A549 (cell line): ENCODE measurements around the gene MOB3A. TPM values are rescaled to one million over a fixed set of nuclear protein-coding genes. Genes with fewer than 3 reads are reported as not detected.

Experiments used
- ATAC-seq, 2 experiments: fragments of 200-7000 bp in 1 of 2; fragments of >200 bp in 1 of 2; cut with Nextera tagmentation in 1 of 2; cut with Tn5 transposase in 1 of 2; 3 replicates each; pipeline versions ENCODE4 v1.8.0 to v1.9.1; 2018 to 2020; ENCODE audit warnings: mild to moderate bottlenecking in 1 of 2, moderate library complexity in 1 of 2
- CTCF ChIA-PET: fragments of 300-600 bp; sonication (Branson Sonifier 250); formaldehyde crosslinking; extraction: SDS; loops from one replicate; lab custom pipeline; 2021; ENCODE audit warnings: antibody characterized with exemption, inconsistent platforms; lab: Yijun Ruan, JAX
- POLR2A ChIA-PET: fragments of 350-600 bp; formaldehyde crosslinking; extraction: SDS; loops from one replicate; lab custom pipeline; 2021; ENCODE audit warnings: antibody characterized with exemption, inconsistent platforms; lab: Yijun Ruan, JAX
- DNase-seq, 2 experiments: peaks; one replicate each; pipeline versions ENCODE4 v3.0.0 to v3.0.0-alpha.2; 2011 to 2016; ENCODE audit warnings: low read depth in 1 of 2, low spot score in 1 of 2
- FAIRE-seq: peaks from 2 replicates; lab custom pipeline; 2011; peaks lifted over from hg19 to GRCh38; lab: Jason Lieb, UNC
- H3K27ac ChIP-seq, 2 experiments: fragments of >200 bp; sonication (Bioruptor Twin); formaldehyde crosslinking; 3 replicates each; pipeline ENCODE4 v1.5.1; 2016 to 2017
- H3K4me1 ChIP-seq: fragments of >200 bp; sonication (Bioruptor Twin); formaldehyde crosslinking; 3 replicates; pipeline ENCODE4 v1.6.1; 2016
- H3K4me2 ChIP-seq: fragments of >200 bp; sonication (Bioruptor Twin); formaldehyde crosslinking; 3 replicates; pipeline ENCODE4 v1.6.1; 2016
- H3K4me3 ChIP-seq: fragments of >200 bp; sonication (Bioruptor Twin); formaldehyde crosslinking; 3 replicates; pipeline ENCODE4 v1.5.1; 2016
- H3K9me3 ChIP-seq: fragments of >200 bp; sonication (Bioruptor Twin); formaldehyde crosslinking; 3 replicates; pipeline ENCODE4 v1.6.1; 2016
- BHLHE40 ChIP-seq: IDR thresholded peaks from 2 replicates; pipeline ENCODE4 v1.6.1; 2012; ENCODE audit warnings: low read depth, low read length, inconsistent platforms
- CBX2 ChIP-seq: fragments of 200-600 bp; sonication (generic); IDR thresholded peaks from 2 replicates; pipeline ENCODE4 v1.6.1; 2016; ENCODE audit warnings: low read depth, mild to moderate bottlenecking, borderline replicate concordance
- CHD4 ChIP-seq: fragments of 200-600 bp; sonication (generic); IDR thresholded peaks from 2 replicates; pipeline ENCODE4 v1.6.1; 2016; ENCODE audit warnings: antibody characterized with exemption, mild to moderate bottlenecking, borderline replicate concordance
- EHF ChIP-seq: fragments of 250-450 bp; sonication (Bioruptor Pico); IDR thresholded peaks from 2 replicates; pipeline ENCODE4 v1.5.0; 2020; ENCODE audit warnings: mild to moderate bottlenecking
- EHMT2 ChIP-seq: fragments of 200-600 bp; sonication (generic); IDR thresholded peaks from 2 replicates; pipeline ENCODE4 v1.6.1; 2016; ENCODE audit warnings: antibody characterized with exemption, low read depth, mild to moderate bottlenecking, moderate library complexity
- FOXS1 ChIP-seq: fragments of 250-450 bp; sonication (Bioruptor Pico); IDR thresholded peaks from 2 replicates; pipeline ENCODE4 v1.5.0; 2020; ENCODE audit warnings: mild to moderate bottlenecking, moderate library complexity
- JUNB ChIP-seq: fragments of >200 bp; sonication (Bioruptor Twin); formaldehyde crosslinking; IDR thresholded peaks from 2 replicates; pipeline ENCODE4 v1.6.1; 2016
- KDM1A ChIP-seq: fragments of 200-600 bp; sonication (generic); IDR thresholded peaks from 2 replicates; pipeline ENCODE4 v1.6.1; 2016; ENCODE audit warnings: low read depth, mild to moderate bottlenecking
- PHF8 ChIP-seq: fragments of 200-600 bp; sonication (generic); IDR thresholded peaks from 2 replicates; pipeline ENCODE4 v1.6.1; 2016; ENCODE audit warnings: low read depth, mild to moderate bottlenecking, antibody characterized with exemption, moderate library complexity, borderline replicate concordance
- POLR2AphosphoS2 ChIP-seq: conservative IDR thresholded peaks from 2 replicates; pipeline ENCODE4 v1.6.1; 2012; ENCODE audit warnings: low read length, improper control_type of control experiment, inconsistent platforms
- RCOR1 ChIP-seq: fragments of 150-350 bp; IDR thresholded peaks from 2 replicates; pipeline ENCODE4 v1.6.1; 2014; ENCODE audit warnings: antibody characterized with exemption, low read length, low read depth
- RFX5 ChIP-seq: fragments of 450-650 bp; IDR thresholded peaks from 2 replicates; pipeline ENCODE4 v1.7.1; 2014; ENCODE audit warnings: antibody characterized with exemption, mild to moderate bottlenecking, moderate library complexity
- SMC3 ChIP-seq: fragments of >200 bp; sonication (Bioruptor Twin); formaldehyde crosslinking; IDR thresholded peaks from 3 replicates; pipeline ENCODE4 v1.6.1; 2018; ENCODE audit warnings: inconsistent platforms
- ZC3H11A ChIP-seq: fragments of 450-650 bp; IDR thresholded peaks from 2 replicates; pipeline ENCODE4 v1.6.1; 2014; ENCODE audit warnings: antibody characterized with exemption, mild to moderate bottlenecking
- ZFP36 ChIP-seq: fragments of 450-650 bp; IDR thresholded peaks from 2 replicates; pipeline ENCODE4 v1.6.1; 2014; ENCODE audit warnings: borderline replicate concordance; ENCODE audit not compliant: partially characterized antibody
- ZNF302 ChIP-seq: fragments of 250-450 bp; sonication (Bioruptor Pico); IDR thresholded peaks from 2 replicates; pipeline ENCODE4 v1.9.0; 2021; ENCODE audit warnings: inconsistent platforms, mild to moderate bottlenecking, moderate library complexity
- WGBS: methylation state at CpG from one replicate; pipeline ENCODE4 v1.1.6; 2017; ENCODE audit errors: missing lambda C conversion rate; 5-methylcytosine and 5-hydroxymethylcytosine counted together
- polyA plus RNA-seq, 4 experiments: library from polyadenylated mRNA; depleted of rRNA in 3 of 4; stranded (reverse); fragments of >200 nt; fragmentation: RNase III in 1 of 4; extraction: RNeasy Plus Mini Kit Qiagen cat#74134 plus additional on column Dnase treatment in 1 of 4; gene quantifications; 2 replicates in 3 of 4; 3 replicates in 1 of 4; pipeline ENCODE4 v1.2.3, GENCODE V29; 2011 to 2017
- TF ChIP-seq, protein P1 (sequence below): fragments of >200 bp; sonication (Bioruptor Twin); formaldehyde crosslinking; IDR thresholded peaks from 2 replicates; pipeline ENCODE4 v1.6.1; 2016
- TF ChIP-seq, protein P2 (sequence below): IDR thresholded peaks from 2 replicates; pipeline ENCODE4 v1.6.1; 2012
- TF ChIP-seq, protein P3 (sequence below): fragments of >200 bp; sonication (Bioruptor Twin); formaldehyde crosslinking; IDR thresholded peaks from 3 replicates; pipeline ENCODE4 v1.6.1; 2016
- TF ChIP-seq, protein P4 (sequence below): fragments of >200 bp; sonication (Bioruptor Twin); formaldehyde crosslinking; IDR thresholded peaks from 3 replicates; pipeline ENCODE4 v1.5.1; 2016
- TF ChIP-seq, protein P5 (sequence below): fragments of 250-450 bp; sonication (Bioruptor Pico); IDR thresholded peaks from 2 replicates; pipeline ENCODE4 v1.5.0; 2021; ENCODE audit warnings: mild to moderate bottlenecking, moderate library complexity, borderline replicate concordance
- TF ChIP-seq, protein P6 (sequence below): fragments of 150-350 bp; IDR thresholded peaks from 2 replicates; pipeline ENCODE4 v1.6.1; 2014; ENCODE audit warnings: low read depth, mild to moderate bottlenecking, low read length
- TF ChIP-seq, protein P7 (sequence below): fragments of 250-450 bp; sonication (Bioruptor Pico); IDR thresholded peaks from 2 replicates; pipeline ENCODE4 v1.5.0; 2020; ENCODE audit warnings: low read depth, mild to moderate bottlenecking, moderate library complexity

MOB3A gene
- polyA plus RNA-seq, 2 of the 4 experiments (the other 2 are of a cell fraction) = 9.1 to 10.9 TPM

DNA sequence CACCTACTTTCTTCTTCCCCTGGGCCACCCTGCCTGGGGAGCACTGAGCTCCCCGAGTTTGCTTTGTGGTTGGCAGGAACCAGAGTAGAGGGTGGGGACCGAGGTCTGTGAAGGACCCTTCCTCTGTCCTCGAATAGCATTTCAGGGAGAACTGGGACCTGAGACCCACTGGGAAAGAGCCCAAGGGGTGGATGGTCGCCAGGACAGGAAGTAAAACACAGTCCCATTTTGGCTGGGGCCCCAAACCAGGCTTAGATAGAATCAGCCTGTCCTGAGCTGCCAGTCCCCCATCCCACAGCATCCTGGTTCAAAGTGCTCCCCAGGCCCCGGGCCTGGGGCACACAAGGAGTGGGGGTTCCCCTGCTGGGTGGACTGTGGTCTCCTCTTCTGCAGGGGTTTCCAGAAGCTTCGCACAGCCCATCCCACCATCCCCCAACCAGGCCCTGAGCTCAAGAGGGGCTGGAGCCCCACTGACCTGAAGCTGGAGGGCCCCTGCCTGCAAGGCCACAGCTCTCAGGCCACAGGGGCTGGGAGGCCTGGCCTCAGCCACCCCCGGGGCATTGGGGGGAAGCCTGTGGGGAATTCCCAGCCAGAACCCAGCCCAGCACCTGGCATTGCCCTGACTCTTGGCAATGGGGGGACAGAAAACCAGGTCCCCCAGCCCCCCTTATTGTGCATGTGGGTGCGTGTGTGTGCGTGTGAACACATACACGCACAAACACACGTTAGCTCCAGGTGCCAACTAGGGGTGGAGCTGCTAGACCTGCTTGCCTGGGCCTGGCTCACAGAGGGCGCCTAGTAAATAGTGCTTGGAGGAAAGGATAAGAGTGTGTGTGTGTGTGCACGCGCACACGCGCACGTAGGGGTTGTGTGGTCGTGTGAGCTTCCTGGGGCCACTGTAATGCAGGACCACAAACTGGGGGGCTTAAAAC, 44.1 kb downstream of the MOB3A start:
- 80% methylated on average over 14 of the region's 18 CpGs for WGBS
- TF ChIP-seq RFX5 = no peak
- TF ChIP-seq ZNF302 (CRISPR knock-in tag) = no peak
- no peak for TF ChIP-seq FOXS1
- TF ChIP-seq, protein P1, sequence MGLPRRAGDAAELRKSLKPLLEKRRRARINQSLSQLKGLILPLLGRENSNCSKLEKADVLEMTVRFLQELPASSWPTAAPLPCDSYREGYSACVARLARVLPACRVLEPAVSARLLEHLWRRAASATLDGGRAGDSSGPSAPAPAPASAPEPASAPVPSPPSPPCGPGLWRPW = no peak
- TF ChIP-seq, protein P2, sequence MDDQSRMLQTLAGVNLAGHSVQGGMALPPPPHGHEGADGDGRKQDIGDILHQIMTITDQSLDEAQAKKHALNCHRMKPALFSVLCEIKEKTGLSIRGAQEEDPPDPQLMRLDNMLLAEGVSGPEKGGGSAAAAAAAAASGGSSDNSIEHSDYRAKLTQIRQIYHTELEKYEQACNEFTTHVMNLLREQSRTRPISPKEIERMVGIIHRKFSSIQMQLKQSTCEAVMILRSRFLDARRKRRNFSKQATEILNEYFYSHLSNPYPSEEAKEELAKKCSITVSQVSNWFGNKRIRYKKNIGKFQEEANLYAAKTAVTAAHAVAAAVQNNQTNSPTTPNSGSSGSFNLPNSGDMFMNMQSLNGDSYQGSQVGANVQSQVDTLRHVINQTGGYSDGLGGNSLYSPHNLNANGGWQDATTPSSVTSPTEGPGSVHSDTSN = no peak
- TF ChIP-seq KDM1A = peak; percentile 15; the same call in 1 of the 2 replicates
- no peak for TF ChIP-seq ZC3H11A
- peak overlapping the region; percentile 85 for H3K4me2 ChIP-seq
- FAIRE-seq (no peak), DNase-seq (no peak), ATAC-seq (no peak)
- ChIA-PET CTCF (interaction anchor here (0.6 to 3.3 kb wide), 8 partner anchors 8 to 122 kb away, joined by 3 to 10 read pairs (median 4); no protein-coding TSS in a partner anchor), POLR2A (interaction anchor here (0.6 to 1.1 kb wide), 3 partner anchors 9 to 20 kb away, joined by 3 to 12 read pairs (median 5); no protein-coding TSS in a partner anchor)
- H3K27ac ChIP-seq = peak overlapping the region; percentile 93 to 100
- peak overlapping the region; percentile 99 for H3K4me3 ChIP-seq
- H3K4me1 ChIP-seq = peaks cover 59% of the 10 kb centered on the region
- H3K9me3 ChIP-seq = no peaks in the 10 kb centered on the region

DNA sequence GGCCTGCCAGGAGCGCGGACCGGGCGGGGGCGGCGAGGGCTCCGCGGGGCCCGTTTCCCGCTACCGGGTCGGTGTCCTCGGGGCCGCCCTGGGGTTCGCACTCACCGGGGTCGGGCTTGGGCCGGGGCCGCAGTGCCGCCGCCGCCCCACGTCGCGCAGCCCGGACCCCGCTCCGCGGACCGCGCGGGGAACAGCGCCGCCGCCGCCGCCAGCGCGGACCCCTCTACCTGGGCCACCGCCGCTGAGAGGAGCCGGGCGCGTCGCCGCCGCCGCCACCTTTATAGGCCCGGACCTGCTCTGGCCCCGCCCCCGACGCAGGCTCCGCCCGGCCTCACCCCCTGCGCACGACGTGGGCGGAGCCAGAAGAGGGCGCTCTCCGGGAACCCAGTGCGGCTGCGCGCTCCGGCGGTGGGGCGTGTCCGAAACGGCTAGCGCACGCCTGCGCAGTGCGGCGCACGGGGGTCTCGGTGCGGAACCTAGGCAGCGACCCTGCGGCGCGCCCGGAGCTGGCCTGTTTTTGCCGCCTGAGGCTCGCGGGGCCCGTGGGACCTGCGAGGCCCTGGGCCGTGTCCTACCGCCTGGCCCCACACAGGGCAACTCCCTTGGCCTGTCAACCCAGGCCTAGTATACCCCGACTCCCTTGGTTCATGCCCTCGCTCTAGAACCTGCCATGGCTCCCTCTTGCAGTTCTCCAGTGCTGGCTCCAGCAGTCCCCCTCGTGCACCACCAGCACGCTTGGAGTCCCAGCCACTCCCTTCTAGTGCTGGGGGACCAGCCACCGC, 44.9 kb downstream of the MOB3A start, which contains the start of gene MKNK2:
Gene MKNK2, minus strand, starts transcription at position 254 of the 782 bp plus-strand sequence. CDS start 393 bp downstream, outside the sequence.
- no peaks in the 10 kb centered on the region for H3K9me3 ChIP-seq
- ATAC-seq = peak; percentile 51 to 69
- FAIRE-seq = no peak
- ChIA-PET CTCF (interaction anchor here (1.1 to 3.3 kb wide), 6 partner anchors 8 to 121 kb away, joined by 3 to 9 read pairs (median 4); no protein-coding TSS in a partner anchor), POLR2A (interaction anchor here (0.6 to 1.1 kb wide), 2 partner anchors 9 to 19 kb away, joined by 3 to 12 read pairs; no protein-coding TSS in a partner anchor)
- peak within 1 kb of the TSS; percentile 99 for H3K4me3 ChIP-seq
- WGBS = 83% methylated on average over 1 of the region's 93 CpGs
- peaks cover 61% of the 10 kb centered on the region for H3K4me1 ChIP-seq
- peak; percentile 41 to 79 for DNase-seq
- peak within 1 kb of the TSS; percentile 95 to 100 for H3K27ac ChIP-seq
- H3K4me2 ChIP-seq = peak within 1 kb of the TSS; percentile 85
- 0 out of 2 replicates have a peak, but pooled peaks have one; percentile 54 for TF ChIP-seq RCOR1
- TF ChIP-seq EHMT2 = no peak
- TF ChIP-seq, protein P3, sequence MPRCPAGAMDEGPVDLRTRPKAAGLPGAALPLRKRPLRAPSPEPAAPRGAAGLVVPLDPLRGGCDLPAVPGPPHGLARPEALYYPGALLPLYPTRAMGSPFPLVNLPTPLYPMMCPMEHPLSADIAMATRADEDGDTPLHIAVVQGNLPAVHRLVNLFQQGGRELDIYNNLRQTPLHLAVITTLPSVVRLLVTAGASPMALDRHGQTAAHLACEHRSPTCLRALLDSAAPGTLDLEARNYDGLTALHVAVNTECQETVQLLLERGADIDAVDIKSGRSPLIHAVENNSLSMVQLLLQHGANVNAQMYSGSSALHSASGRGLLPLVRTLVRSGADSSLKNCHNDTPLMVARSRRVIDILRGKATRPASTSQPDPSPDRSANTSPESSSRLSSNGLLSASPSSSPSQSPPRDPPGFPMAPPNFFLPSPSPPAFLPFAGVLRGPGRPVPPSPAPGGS = peak; percentile 98
- TF ChIP-seq RFX5 = no peak
- TF ChIP-seq PHF8 = no peak
- TF ChIP-seq BHLHE40 = no peak
- peak; percentile 26; the same call in 1 of the 3 replicates for TF ChIP-seq SMC3
- TF ChIP-seq JUNB = no peak
- no peak for TF ChIP-seq POLR2AphosphoS2
- no peak for TF ChIP-seq FOXS1
- 0 out of 2 replicates have a peak, but pooled peaks have one; percentile 43 for TF ChIP-seq CHD4
- TF ChIP-seq ZNF302 (CRISPR knock-in tag) = no peak
- no peak for TF ChIP-seq EHF (CRISPR knock-in tag)
- TF ChIP-seq, protein P4, sequence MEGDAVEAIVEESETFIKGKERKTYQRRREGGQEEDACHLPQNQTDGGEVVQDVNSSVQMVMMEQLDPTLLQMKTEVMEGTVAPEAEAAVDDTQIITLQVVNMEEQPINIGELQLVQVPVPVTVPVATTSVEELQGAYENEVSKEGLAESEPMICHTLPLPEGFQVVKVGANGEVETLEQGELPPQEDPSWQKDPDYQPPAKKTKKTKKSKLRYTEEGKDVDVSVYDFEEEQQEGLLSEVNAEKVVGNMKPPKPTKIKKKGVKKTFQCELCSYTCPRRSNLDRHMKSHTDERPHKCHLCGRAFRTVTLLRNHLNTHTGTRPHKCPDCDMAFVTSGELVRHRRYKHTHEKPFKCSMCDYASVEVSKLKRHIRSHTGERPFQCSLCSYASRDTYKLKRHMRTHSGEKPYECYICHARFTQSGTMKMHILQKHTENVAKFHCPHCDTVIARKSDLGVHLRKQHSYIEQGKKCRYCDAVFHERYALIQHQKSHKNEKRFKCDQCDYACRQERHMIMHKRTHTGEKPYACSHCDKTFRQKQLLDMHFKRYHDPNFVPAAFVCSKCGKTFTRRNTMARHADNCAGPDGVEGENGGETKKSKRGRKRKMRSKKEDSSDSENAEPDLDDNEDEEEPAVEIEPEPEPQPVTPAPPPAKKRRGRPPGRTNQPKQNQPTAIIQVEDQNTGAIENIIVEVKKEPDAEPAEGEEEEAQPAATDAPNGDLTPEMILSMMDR = peak; percentile 23; the same call in 2 of the 3 replicates
- TF ChIP-seq CBX2 = no peak
- TF ChIP-seq, protein P5, sequence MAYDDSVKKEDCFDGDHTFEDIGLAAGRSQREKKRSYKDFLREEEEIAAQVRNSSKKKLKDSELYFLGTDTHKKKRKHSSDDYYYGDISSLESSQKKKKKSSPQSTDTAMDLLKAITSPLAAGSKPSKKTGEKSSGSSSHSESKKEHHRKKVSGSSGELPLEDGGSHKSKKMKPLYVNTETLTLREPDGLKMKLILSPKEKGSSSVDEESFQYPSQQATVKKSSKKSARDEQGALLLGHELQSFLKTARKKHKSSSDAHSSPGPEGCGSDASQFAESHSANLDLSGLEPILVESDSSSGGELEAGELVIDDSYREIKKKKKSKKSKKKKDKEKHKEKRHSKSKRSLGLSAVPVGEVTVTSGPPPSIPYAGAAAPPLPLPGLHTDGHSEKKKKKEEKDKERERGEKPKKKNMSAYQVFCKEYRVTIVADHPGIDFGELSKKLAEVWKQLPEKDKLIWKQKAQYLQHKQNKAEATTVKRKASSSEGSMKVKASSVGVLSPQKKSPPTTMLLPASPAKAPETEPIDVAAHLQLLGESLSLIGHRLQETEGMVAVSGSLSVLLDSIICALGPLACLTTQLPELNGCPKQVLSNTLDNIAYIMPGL (CRISPR knock-in tag) = no peak
- TF ChIP-seq ZFP36 = peak; percentile 95
- TF ChIP-seq, protein P6, sequence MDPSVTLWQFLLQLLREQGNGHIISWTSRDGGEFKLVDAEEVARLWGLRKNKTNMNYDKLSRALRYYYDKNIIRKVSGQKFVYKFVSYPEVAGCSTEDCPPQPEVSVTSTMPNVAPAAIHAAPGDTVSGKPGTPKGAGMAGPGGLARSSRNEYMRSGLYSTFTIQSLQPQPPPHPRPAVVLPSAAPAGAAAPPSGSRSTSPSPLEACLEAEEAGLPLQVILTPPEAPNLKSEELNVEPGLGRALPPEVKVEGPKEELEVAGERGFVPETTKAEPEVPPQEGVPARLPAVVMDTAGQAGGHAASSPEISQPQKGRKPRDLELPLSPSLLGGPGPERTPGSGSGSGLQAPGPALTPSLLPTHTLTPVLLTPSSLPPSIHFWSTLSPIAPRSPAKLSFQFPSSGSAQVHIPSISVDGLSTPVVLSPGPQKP = no peak
- TF ChIP-seq, protein P7, sequence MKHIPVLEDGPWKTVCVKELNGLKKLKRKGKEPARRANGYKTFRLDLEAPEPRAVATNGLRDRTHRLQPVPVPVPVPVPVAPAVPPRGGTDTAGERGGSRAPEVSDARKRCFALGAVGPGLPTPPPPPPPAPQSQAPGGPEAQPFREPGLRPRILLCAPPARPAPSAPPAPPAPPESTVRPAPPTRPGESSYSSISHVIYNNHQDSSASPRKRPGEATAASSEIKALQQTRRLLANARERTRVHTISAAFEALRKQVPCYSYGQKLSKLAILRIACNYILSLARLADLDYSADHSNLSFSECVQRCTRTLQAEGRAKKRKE (CRISPR knock-in tag) = no peak
